Caco-2 (cell line): ENCODE results near the gene MRTO4. TPM values are rescaled to one million over a fixed set of nuclear protein-coding genes. Genes with fewer than 3 reads are reported as not detected.

ENCODE experiments used
- BruUV-seq: library from RNA; stranded (reverse); fragments of 400-500 nt; replicated peaks from 2 replicates; lab custom pipeline; 2021; lab: Mats Ljungman, UMichigan
- CTCF ChIA-PET: fragments of 300-600 bp; sonication (Branson Sonifier 250); formaldehyde crosslinking; loops from one replicate; lab custom pipeline; 2022; ENCODE audit warnings: antibody characterized with exemption; lab: Charles Lee
- POLR2A ChIA-PET: fragments of 300-600 bp; sonication (Branson Sonifier 250); formaldehyde crosslinking; loops from one replicate; lab custom pipeline; 2022; ENCODE audit warnings: antibody characterized with exemption; lab: Charles Lee
- DNase-seq, 2 experiments: peaks; one replicate each; pipeline versions ENCODE4 v3.0.0 to v3.0.0-alpha.2; 2020 to 2022
- H3K27me3 ChIP-seq: replicated peaks from 2 replicates; pipeline ENCODE4 v1.6.0; 2011; ENCODE audit warnings: low read length; ENCODE audit not compliant: control insufficient read depth, insufficient read depth
- H3K36me3 ChIP-seq: 2 replicates; pipeline ENCODE4 v1.5.1; 2011; ENCODE audit warnings: low read length; ENCODE audit not compliant: control insufficient read depth, insufficient read depth
- H3K4me1 ChIP-seq: fragments of 250-450 bp; sonication (Bioruptor Pico); 2 replicates; pipeline ENCODE4 v1.5.1; 2020; ENCODE audit warnings: mild to moderate bottlenecking
- H3K4me3 ChIP-seq: 2 replicates; pipeline ENCODE4 v1.5.1; 2011; ENCODE audit warnings: low read depth, mild to moderate bottlenecking, control low read depth, low read length
- H3K9me3 ChIP-seq: fragments of 250-450 bp; sonication (Bioruptor Pico); 2 replicates; pipeline ENCODE4 v1.5.1; 2020; ENCODE audit warnings: mild to moderate bottlenecking, moderate library complexity
- H3K27ac Mint-ChIP-seq: one replicate; pipeline ENCODE4 v1.8.0; 2022; ENCODE audit warnings: mixed read lengths; ENCODE audit not compliant: unreplicated experiment
- H3K27me3 Mint-ChIP-seq: one replicate; pipeline ENCODE4 v1.8.0; 2022; ENCODE audit warnings: mixed read lengths; ENCODE audit not compliant: insufficient read depth, unreplicated experiment
- H3K36me3 Mint-ChIP-seq: one replicate; pipeline ENCODE4 v1.8.0; 2022; ENCODE audit warnings: mild to moderate bottlenecking, mixed read lengths; ENCODE audit not compliant: insufficient read depth, unreplicated experiment
- H3K4me1 Mint-ChIP-seq: one replicate; pipeline ENCODE4 v1.8.0; 2022; ENCODE audit warnings: low read depth, mixed read lengths; ENCODE audit not compliant: unreplicated experiment
- H3K4me3 Mint-ChIP-seq: one replicate; pipeline ENCODE4 v1.8.0; 2022; ENCODE audit warnings: mild to moderate bottlenecking, moderate library complexity, mixed read lengths; ENCODE audit not compliant: unreplicated experiment
- H3K9me3 Mint-ChIP-seq: one replicate; pipeline ENCODE4 v1.8.0; 2022; ENCODE audit warnings: mixed read lengths; ENCODE audit not compliant: unreplicated experiment
- CTCF ChIP-seq, 2 experiments: fragments of 200-600 bp in 1 of 2; IDR thresholded peaks; 1 replicate in 1 of 2; 2 replicates in 1 of 2; pipeline versions ENCODE4 v1.5.1 to v1.8.0; 2011 to 2022; ENCODE audit warnings: antibody characterized with exemption in 1 of 2, control low read depth in 1 of 2, inconsistent platforms in 1 of 2, low read depth in 1 of 2, low read length in 1 of 2, mild to moderate bottlenecking in 1 of 2, moderate library complexity in 1 of 2; ENCODE audit not compliant: insufficient read depth in 1 of 2, severe bottlenecking in 1 of 2, unreplicated experiment in 1 of 2
- intact Hi-C: fragments of 100-400 bp; cut with micrococcal nuclease; formaldehyde crosslinking; loops from one replicate; pipeline ENCODE4 v1.10.0; 2022; ENCODE audit not compliant: unreplicated experiment
- total RNA-seq: library from RNA; stranded (reverse); gene quantifications from 2 replicates; pipeline ENCODE4 v1.2.3, GENCODE V29; 2022

Gene MRTO4
- total RNA-seq, 1 experiment from 2014 or later: 52.6 TPM

DNA sequence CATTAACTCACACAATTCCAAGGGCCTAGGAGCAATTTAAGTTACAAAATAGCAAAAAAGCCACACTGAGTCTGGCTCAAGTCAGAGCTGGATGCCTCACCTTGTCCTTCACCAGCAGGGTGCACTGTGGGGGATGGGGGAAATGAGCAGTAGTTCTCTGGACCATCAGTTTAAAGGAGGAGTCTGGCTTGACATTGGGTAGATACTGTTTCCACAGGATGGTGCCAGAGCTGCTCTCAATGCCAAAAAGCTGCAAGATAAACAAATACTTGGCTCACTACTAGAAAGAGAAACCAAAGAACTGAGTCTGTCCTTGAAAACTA is 19.1 kb upstream of the MRTO4 start:
- POLR2A ChIA-PET: no interaction called here
- H3K9me3 Mint-ChIP-seq: no peaks in the 10 kb centered on the region

GRCh38 chr1:19234224-19234623 is 17.4 kb upstream of the MRTO4 start:
- CTCF ChIA-PET: no interaction called here

More for the DNA sequence above, 19.1 kb upstream of the MRTO4 start:
- H3K4me1 ChIP-seq: no peaks in the 10 kb centered on the region
- H3K36me3 ChIP-seq: no peaks in the 10 kb centered on the region
- Mint-ChIP-seq H3K36me3 (peaks cover 39% of the 10 kb centered on the region), H3K27me3 (no peaks in the 10 kb centered on the region), H3K4me3 (no peak overlapping the region), H3K4me1 (no peaks in the 10 kb centered on the region), H3K27ac (no peak overlapping the region)
- BruUV-seq: no TSS peak
- no peak for TF ChIP-seq CTCF (IDR thresholded peaks at IDR 0.05; ENCODE audit: insufficient read depth in 1 of 2, low read depth in 1 of 2, low read length in 1 of 2, severe bottlenecking in 1 of 2, unreplicated experiment in 1 of 2)
- no peaks in the 10 kb centered on the region for H3K9me3 ChIP-seq
- intact Hi-C loops: no loop called here
- no peak for DNase-seq
- no peak overlapping the region for H3K4me3 ChIP-seq
- no peaks in the 10 kb centered on the region for H3K27me3 ChIP-seq
- CTCF ChIA-PET: no interaction called here

DNA sequence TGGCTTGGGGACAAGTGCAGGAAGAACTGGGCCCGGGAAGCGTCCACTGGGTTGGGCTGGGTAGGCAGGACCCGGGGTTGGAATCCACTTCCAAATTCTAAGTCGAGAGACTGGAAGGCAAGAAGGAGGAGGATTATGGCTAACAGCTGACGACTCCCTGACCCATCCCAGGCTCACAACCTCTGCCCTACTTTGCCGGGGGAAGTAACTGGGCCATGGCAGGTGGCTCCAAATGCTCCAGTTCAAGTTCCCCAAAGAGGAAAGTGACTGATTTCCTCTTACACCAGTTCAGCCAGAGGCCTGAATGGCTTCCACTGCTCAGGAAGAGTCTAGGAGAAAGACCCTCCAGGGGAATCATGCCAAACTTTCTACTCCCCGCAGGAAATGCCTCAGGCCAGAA is 11.7 kb upstream of the MRTO4 start:
- Mint-ChIP-seq H3K27ac (no peak overlapping the region), H3K36me3 (peaks cover 46% of the 10 kb centered on the region), H3K4me3 (no peak overlapping the region), H3K9me3 (no peaks in the 10 kb centered on the region), H3K4me1 (no peaks in the 10 kb centered on the region), H3K27me3 (no peaks in the 10 kb centered on the region)
- Histone ChIP-seq H3K9me3 (no peaks in the 10 kb centered on the region), H3K36me3 (no peaks in the 10 kb centered on the region), H3K27me3 (no peaks in the 10 kb centered on the region), H3K4me1 (no peaks in the 10 kb centered on the region), H3K4me3 (no peak overlapping the region)
- TF ChIP-seq CTCF (IDR thresholded peaks at IDR 0.05; ENCODE audit: insufficient read depth in 1 of 2, low read depth in 1 of 2, low read length in 1 of 2, severe bottlenecking in 1 of 2, unreplicated experiment in 1 of 2): no peak
- DNase-seq: no peak
- intact Hi-C loops: no loop called here
- no TSS peak for BruUV-seq
- CTCF ChIA-PET: no interaction called here
- POLR2A ChIA-PET: no interaction called here

More at GRCh38 chr1:19234224-19234623, 17.4 kb upstream of the MRTO4 start:
- H3K27me3 ChIP-seq: no peaks in the 10 kb centered on the region
- H3K9me3 Mint-ChIP-seq: no peaks in the 10 kb centered on the region
- H3K4me3 ChIP-seq: no peak overlapping the region
- no peaks in the 10 kb centered on the region for H3K27me3 Mint-ChIP-seq
- no peaks in the 10 kb centered on the region for H3K4me1 ChIP-seq
- H3K27ac Mint-ChIP-seq: no peak overlapping the region
- no TSS peak for BruUV-seq
- H3K4me1 Mint-ChIP-seq: no peaks in the 10 kb centered on the region
- H3K36me3 Mint-ChIP-seq: peaks cover 37% of the 10 kb centered on the region
- POLR2A ChIA-PET: interaction anchor here (1.2 kb wide), 1 partner anchor 12 kb away, joined by 4 read pairs; no protein-coding TSS in a partner anchor
- H3K36me3 ChIP-seq: no peaks in the 10 kb centered on the region
- H3K4me3 Mint-ChIP-seq: no peak overlapping the region
- intact Hi-C loops: no loop called here
- TF ChIP-seq CTCF (IDR thresholded peaks at IDR 0.05; ENCODE audit: insufficient read depth in 1 of 2, low read depth in 1 of 2, low read length in 1 of 2, severe bottlenecking in 1 of 2, unreplicated experiment in 1 of 2): no peak
- no peaks in the 10 kb centered on the region for H3K9me3 ChIP-seq
- DNase-seq: no peak
